ENCODE results near the gene FASTKD1.
"Not testable (repeated sequence)": the region's sequence is repeated elsewhere in the genome, so short reads cannot be mapped to it uniquely, and the experiment has no call there.

FASTKD1 gene

GRCh38 chr2:169523681-169524080 is 50.0 kb downstream of the FASTKD1 start:
- POLR2A ChIA-PET = no interaction called here
- CTCF ChIA-PET = interaction anchor here (1.0 kb wide), 1 partner anchor 8 kb away, joined by 3 read pairs; no protein-coding TSS in a partner anchor

GRCh38 chr2:169520896-169521295 is 52.8 kb downstream of the FASTKD1 start:
- DNase-seq (ENCODE audit: low read depth, low spot score) = no peak
- POLR2A ChIA-PET = no interaction called here
- TF ChIP-seq CTCF (IDR thresholded peaks at IDR 0.05; ENCODE audit: insufficient read depth, low read length, missing control alignments) = no peak
- no peak overlapping the region for H3K4me3 ChIP-seq (ENCODE audit: low read depth, low read length)
- CTCF ChIA-PET = interaction anchor here (1.3 to 2.4 kb wide), 2 partner anchors 10 to 14 kb away, joined by 4 to 11 read pairs; no protein-coding TSS in a partner anchor

More at GRCh38 chr2:169523681-169524080, 50.0 kb downstream of the FASTKD1 start:
- H3K4me3 ChIP-seq (ENCODE audit: low read depth, low read length) = no peak overlapping the region
- TF ChIP-seq CTCF (IDR thresholded peaks at IDR 0.05; ENCODE audit: insufficient read depth, low read length, missing control alignments) = no peak
- DNase-seq (ENCODE audit: low read depth, low spot score) = no peak

GRCh38 chr2:169516488-169516995 is 57.1 kb downstream of the FASTKD1 start:
- CTCF ChIA-PET = interaction anchor here (0.7 kb wide), 1 partner anchor 12 kb away, joined by 4 read pairs; no protein-coding TSS in a partner anchor
- POLR2A ChIA-PET = not testable (repeated sequence)

GRCh38 chr2:169514758-169515157 is 58.9 kb downstream of the FASTKD1 start:
- POLR2A ChIA-PET; H3K4me3 ChIP-seq (ENCODE audit: low read depth, low read length); DNase-seq (ENCODE audit: low read depth, low spot score); CTCF ChIA-PET: not testable (repeated sequence)

More at GRCh38 chr2:169516488-169516995, 57.1 kb downstream of the FASTKD1 start:
- not testable (repeated sequence) for H3K4me3 ChIP-seq (ENCODE audit: low read depth, low read length); DNase-seq (ENCODE audit: low read depth, low spot score)

- no peak overlapping the region for H3K4me3 ChIP-seq (ENCODE audit: low read depth, low read length)
- no peak for TF ChIP-seq CTCF (IDR thresholded peaks at IDR 0.05; ENCODE audit: insufficient read depth, low read length, missing control alignments)
- DNase-seq (ENCODE audit: low read depth, low spot score) = no peak
- ChIA-PET CTCF (interaction anchor here (1.0 to 1.4 kb wide), 2 partner anchors 11 to 14 kb away, joined by 3 to 4 read pairs; no protein-coding TSS in a partner anchor), POLR2A (no interaction called here)
Measured at GRCh38 chr2:169513926-169514325, 59.7 kb downstream of the FASTKD1 start.

- no peak for TF ChIP-seq CTCF (IDR thresholded peaks at IDR 0.05; ENCODE audit: insufficient read depth, low read length, missing control alignments)
- no peak for DNase-seq (ENCODE audit: low read depth, low spot score)
- CTCF ChIA-PET = interaction anchor here (1.0 to 1.4 kb wide), 2 partner anchors 12 to 15 kb away, joined by 3 to 4 read pairs; no protein-coding TSS in a partner anchor
- no peak overlapping the region for H3K4me3 ChIP-seq (ENCODE audit: low read depth, low read length)
- POLR2A ChIA-PET = no interaction called here
Measured at GRCh38 chr2:169513094-169513493, 60.6 kb downstream of the FASTKD1 start.

GRCh38 chr2:169512525-169512924 is 61.1 kb downstream of the FASTKD1 start:
- CTCF ChIA-PET = no interaction called here
- no peak for TF ChIP-seq CTCF (IDR thresholded peaks at IDR 0.05; ENCODE audit: insufficient read depth, low read length, missing control alignments)

More at GRCh38 chr2:169512525-169512924, 61.1 kb downstream of the FASTKD1 start:
- H3K4me3 ChIP-seq (ENCODE audit: low read depth, low read length) = no peak overlapping the region
- POLR2A ChIA-PET = no interaction called here
- DNase-seq (ENCODE audit: low read depth, low spot score) = no peak
